A673 (cell line): ENCODE results near the gene KRT72.

Experiments
- CTCF ChIP-seq: fragments of 300-800, 200-600 bp; sonication (generic); conservative IDR thresholded peaks from 2 replicates; pipeline ENCODE4 v1.5.1; 2017; ENCODE audit warnings: low read depth, mild to moderate bottlenecking, antibody characterized with exemption, low read length, moderate library complexity, mixed read lengths
- EZH2 ChIP-seq: fragments of 200-600 bp; sonication (generic); IDR thresholded peaks from 2 replicates; pipeline ENCODE4 v1.6.1; 2017; ENCODE audit warnings: borderline replicate concordance, low read depth, mild to moderate bottlenecking, mixed read lengths, antibody characterized with exemption, low read length; ENCODE audit not compliant: poor library complexity, severe bottlenecking

- TF ChIP-seq CTCF, result no peak
- TF ChIP-seq EZH2, result no peak
These were observed 6.9 kb upstream of the KRT72 start for GRCh38 chr12:52608161-52608560.
